ENCODE results near the gene CLK2.
A peak's percentile ranks its signal among the peaks of the same experiment; 100 is the strongest.
"Not testable (repeated sequence)": the region's sequence is repeated elsewhere in the genome, so short reads cannot be mapped to it uniquely, and the experiment has no call there.

CLK2 gene

DNA sequence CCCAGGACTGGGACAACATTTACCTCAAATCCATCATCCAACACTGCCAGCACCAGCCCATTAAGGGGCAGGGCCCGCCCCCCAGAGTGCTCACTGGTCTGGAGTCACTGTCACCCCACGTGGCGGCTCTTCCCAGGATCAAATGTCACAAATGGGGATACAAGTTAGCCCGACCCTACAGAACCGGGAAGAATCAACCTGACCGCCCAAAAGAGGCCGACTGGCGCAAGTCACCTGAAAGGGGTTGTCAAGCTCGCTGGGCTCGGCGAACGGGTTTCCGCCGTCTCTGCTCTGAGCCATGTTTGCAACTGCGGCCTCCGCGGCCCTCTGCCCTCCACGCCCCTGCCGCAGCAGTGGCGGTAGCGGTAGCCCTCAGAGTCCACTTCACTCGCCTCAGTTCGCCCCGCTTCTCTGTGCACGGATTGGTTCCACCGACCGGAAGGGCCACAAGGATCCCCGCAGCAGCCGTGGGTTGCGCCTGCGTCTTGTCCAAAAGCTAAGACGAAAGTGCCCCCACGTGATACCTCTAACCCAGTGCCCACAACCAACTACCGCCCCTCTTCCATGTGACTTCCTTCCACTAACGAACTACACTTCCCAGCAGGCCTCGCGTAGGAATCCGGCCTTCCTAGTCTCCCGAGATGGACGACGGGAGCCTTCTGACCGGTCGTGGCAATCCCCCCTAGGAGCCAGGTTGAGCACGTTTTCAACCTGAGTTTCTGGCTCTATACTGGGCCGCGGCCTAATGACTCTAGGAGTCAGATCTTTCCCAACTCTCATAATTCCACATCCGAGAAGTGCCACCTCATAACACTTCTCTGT lies 11.2 kb downstream of the CLK2 start, which contains the start of gene SCAMP3:
Gene SCAMP3, minus strand, starts transcription at position 509 of the 822 bp plus-strand sequence. Its CDS starts 209 bp downstream, at position 300.
- DNase-seq: peak; percentile 93

DNA sequence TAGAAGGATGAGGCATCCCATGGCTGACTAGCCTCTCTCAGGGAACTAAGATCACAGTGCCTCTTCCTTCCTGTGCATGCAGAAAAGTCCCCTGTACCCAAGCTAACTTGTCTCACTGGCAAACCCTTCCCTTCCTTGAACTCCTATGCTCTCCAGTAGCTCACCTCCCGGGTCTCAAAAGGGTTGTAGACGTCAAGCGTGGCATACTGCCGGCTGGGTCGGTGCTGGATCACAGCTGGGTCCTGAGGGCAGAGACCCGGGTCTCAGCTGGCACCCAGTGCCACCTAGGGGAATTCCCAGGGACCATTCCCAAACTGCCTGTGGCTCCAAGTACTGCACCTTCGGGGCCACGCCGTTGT lies 11.8 kb downstream of the CLK2 start:
- no peak for DNase-seq

DNA sequence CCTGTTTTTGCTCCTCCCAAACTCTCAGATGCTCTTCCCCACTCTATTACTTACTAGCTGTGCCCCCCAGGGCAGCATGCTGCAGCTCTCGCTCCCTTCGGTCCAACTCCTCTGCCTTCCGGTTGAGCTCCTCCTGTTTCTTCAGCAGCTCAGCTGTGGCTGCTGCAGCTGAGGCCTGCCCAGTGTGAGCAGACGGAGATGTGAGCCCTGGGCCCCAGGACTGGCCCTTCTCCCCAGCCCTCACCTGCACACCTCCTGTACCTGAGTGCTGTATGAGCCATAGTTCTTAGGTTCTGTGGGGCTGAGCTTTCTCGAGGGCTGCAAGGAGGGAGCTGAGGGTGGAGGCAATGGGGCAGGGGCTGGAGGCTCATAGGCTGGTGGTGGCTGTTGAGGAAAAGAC lies 13.0 kb downstream of the CLK2 start:
- no peak for DNase-seq

GRCh38 chr1:155256058-155256852 lies 17.0 kb downstream of the CLK2 start:
- no peak for DNase-seq

DNA sequence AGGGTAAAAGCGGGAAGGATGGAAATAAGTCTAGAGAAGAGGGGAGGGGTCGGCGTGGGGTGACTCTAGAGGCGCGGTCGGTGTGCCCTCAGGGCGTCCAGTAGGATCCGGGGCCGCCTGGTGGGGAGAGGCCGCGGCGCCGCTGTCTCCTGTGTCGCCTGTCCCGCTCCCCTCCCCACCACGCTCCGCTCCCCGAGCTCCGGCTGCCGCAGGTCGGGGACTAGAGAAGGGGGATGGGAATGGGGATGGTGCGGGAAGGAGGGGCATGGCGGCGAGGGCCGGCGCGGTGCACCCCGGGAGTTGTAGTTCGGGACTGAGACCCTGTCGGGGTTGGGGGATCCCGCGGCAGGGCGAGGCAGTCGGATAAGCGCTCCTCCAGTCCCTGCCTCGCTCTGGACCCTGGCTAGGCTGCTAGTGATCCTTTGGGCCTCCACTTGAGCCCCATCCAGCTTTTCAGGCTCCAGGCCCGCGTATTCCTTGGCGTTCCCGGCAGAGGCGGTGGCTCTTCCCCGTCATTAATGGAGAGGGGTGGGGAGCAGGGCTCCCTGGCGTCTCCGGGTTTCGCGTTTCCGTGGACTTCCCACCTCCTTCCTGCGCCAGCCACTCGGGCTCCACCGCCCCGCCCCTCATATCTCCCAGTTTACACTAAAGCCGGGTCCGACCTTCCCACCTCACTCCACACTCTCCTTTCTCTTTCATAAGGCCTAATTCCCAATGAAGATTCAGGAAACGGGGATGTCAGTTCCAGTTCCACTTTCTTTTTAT lies 17.9 kb downstream of the CLK2 start, which contains the start of gene ENTREP3:
Gene ENTREP3, minus strand, starts transcription at position 241 of the 765 bp plus-strand sequence. CDS start 606 bp downstream, outside the sequence.
- DNase-seq: peak; percentile 87

DNA sequence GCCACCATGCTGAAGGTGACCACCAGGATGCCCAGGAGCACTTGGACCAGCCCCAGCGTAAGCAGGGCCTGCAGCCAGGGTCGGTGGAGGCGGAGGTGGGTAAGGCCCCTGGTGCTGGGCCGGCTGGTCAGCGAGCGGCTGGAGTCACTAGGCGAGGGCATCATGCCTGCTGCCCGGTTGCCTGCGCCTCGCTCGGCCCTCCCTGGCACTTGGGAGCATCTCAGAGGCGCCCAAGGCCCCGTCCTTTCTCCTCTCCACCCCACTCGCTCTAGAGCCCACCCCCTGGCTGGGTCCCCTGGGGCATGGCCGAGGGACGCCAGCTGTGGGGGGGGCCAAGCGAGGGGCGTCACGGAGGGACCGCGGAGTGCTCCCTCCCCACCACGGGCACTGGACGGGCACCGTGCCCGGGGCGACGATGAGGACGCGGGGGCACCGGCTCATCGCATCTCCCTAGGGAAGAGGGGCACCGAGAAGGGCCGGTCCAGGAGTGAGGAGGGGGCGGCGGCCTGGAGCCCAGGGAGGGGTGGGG lies 18.5 kb downstream of the CLK2 start:
- peak; percentile 27 for DNase-seq

- no peak for DNase-seq
Measured at GRCh38 chr1:155254228-155254713, 19.0 kb downstream of the CLK2 start.

DNA sequence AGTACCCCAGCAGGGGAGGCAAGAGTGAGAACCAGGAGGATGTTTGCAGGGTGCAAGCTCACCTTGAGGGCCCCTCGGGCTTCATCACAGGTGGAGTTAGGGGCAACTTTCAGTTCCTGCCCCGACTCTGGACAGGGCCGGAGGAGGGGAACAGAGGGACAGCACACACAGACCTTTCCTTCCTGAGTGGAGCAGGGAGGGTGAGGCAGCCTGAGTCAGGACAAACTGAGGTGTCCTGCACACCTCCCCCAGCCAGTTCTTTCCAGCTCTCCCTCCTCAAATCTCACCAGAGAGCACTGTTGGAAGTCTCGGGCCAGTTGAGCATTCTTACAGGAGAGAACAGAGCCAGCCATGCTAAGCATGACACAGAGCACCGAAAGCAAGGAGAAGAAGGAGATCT lies 19.5 kb downstream of the CLK2 start:
- no peak for DNase-seq

GRCh38 chr1:155253208-155253607 lies 20.1 kb downstream of the CLK2 start:
- no peak for DNase-seq

DNA sequence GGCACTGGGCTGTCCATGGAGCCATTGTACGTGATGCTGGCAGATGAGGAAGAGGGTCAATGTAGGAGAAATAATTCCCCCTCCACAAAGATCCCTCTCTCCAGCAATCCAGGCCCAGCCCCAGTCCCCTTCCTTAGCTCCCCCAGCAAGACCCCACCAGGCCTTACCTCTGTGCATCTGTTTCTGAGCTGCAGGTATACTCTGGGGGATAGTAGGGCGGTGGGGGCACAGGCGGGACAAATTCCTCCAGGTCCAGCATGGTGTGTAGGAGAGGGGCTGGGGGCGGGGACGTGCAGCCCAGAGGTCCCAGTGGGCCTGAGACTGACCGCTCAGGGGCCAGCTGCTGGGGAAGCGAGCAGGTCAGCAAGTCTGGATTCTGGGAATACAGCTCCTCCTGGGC lies 21.7 kb downstream of the CLK2 start:
- DNase-seq: no peak

DNA sequence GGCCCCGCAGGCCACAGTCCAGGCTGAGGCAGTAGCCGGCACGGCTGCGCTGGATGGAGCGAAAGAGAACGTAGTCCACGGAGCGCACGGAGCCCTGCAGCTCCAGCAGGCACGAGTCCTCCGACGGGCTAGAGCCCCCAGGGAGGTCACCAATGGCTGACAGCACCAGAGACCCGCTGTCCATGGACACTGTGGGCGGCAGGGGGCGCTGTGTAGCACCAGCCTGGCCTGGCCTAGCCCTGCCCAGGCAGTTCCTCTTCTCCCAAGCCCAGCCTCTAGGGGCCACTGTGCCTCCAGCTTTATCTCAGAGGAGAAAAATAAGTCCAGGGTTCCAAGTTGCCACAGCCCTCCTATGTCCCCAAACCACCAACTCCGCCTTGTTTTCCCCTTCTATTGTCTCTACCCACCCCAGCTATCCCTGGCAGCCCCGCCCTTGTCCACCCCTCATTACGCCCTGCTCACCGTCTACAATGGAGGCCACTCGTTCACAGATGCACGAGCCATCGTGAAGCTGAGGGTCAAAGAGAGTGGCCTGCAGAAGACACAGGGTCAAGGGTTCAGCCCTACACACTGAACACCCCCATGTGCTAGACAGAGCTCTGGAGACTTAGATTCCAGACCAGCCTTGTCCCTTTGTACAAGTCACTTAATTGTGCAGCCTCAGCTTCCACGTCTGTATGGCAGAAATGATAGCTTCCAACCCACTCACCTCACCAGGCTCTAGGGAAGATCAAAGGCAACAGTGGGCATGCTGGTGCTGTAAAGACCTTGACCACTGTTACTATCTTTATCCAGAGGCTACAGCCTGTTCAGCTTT lies 22.5 kb downstream of the CLK2 start:
- DNase-seq: peak; percentile 86

GRCh38 chr1:155250246-155250632 lies 23.1 kb downstream of the CLK2 start:
- no peak for DNase-seq

- DNase-seq: no peak
Measured at GRCh38 chr1:155247667-155248553, 25.4 kb downstream of the CLK2 start.

DNA sequence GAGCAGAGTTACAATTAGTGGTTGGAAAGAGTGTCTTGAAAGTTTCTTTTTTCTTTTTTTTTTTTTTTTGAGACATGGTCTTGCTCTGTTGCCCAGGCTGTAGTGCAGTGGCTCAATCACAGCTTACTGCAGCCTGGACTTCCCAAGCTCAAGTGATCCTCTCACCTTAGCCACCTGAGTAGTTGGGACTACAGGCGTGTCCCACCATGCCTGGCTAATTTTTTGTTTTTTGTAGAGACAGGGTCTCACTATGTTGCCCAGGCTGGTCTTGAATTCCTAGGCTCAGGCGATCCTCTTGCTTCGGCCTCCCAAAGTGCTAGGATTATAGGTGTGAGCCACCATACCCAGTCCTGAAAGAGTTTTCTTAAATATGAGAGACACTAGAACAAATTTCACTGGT lies 26.5 kb downstream of the CLK2 start:
- not testable (repeated sequence) for DNase-seq

DNA sequence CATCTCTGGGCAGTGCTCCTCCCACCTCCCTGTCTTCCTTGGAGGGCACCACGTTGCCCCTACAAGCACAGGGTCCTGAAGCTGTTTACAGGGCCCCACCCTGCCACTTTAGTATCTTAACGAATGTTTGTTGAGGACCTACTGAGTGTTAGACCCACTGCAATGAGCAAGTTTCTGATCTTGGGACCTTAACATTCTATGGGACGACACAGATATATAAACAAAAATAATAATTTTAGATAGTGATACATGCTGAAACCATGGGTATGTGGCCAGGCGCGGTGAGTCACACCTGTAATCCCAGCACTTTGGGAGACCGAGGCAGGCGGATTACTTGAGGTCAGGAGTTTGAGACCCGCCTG lies 28.2 kb downstream of the CLK2 start:
- DNase-seq: no peak

DNA sequence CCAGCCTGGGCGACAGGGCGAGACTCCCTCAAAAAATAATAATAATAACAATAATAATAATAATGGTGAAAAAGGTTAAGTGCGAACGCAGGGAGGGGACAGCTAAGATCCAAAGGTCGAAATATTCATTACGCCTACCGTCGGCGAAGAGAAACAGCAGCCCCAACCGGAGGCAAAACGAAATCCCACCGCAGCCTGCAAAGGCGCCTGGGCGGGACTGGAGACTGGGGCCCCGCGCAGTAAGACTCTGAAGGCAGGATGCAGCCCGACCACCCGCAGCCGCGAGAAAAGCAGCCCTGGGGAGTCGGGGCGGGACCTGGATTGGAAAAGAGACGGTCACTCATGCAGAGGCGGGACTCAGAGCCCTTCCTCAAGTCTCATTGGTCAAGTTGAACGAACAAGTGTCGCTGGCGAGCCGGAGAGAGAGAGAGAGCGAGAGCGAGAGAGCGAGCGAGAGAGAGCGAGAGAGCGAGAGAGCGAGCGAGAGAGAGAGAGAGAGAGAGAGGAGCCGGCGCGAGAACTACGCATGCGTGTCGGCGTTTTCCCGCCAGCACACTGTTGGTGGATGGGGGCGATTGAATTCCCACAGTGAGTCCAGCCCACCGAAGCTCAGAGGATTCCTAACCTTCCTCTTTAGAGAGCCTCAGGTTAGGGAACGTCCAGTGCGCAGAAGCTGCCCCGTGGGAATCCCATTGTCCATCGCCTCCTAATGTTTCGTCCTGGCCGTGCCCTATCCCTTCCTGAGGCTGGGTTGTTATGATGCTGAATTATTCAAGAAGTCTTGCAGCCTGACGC lies 28.7 kb downstream of the CLK2 start:
- DNase-seq: peak; percentile 99

DNA sequence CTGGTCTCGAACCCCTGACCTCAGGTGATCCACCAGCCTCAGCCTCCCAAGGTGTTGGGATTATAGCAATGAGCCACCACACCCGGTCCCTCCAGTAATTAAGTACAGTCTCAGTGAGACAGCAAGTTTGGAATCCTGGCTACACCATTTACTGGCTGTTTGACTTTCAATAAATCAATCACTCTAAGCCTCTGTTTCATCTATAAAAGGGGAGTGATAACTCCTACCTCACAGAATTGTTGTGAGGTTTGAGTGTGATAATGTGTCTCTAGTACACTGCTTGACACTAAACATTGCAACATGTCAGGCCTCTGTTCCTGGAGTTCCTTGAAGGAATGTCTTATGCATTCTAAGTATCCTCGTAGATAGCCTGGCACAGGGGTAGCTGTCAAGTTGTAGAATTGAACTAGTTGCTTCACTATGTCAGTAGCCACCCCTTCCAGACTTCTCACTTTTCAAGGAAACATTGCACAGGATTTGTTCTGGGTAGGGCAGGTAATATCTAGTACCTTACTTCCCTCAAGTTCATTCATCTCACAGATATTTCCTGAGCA lies 30.4 kb downstream of the CLK2 start:
- no peak for DNase-seq

GRCh38 chr1:155241841-155242264 lies 31.5 kb downstream of the CLK2 start:
- no peak for DNase-seq

GRCh38 chr1:155241069-155241679 lies 32.1 kb downstream of the CLK2 start:
- peak; percentile 65 for DNase-seq
